Cardiac muscle cell (in vitro differentiated cells and primary cell): ENCODE data around the gene TMCO5A. TPM values are rescaled to one million over a fixed set of nuclear protein-coding genes. Genes with fewer than 3 reads are reported as not detected.

Experiments
- DNase-seq, 2 donors: peaks; one replicate each; pipeline versions ENCODE4 v3.0.0 to v3.0.0-alpha.2; 2010 to 2017; ENCODE audit warnings: low read depth in 1 of 2, low spot score in 1 of 2
- H3K27ac ChIP-seq: fragments of 200-600 bp; sonication (generic); 2 replicates; pipeline ENCODE4 v1.5.1; 2016
- H3K27me3 ChIP-seq: fragments of 200-600 bp; sonication (generic); 2 replicates; pipeline ENCODE4 v1.6.0; 2016; ENCODE audit warnings: control low read depth
- H3K36me3 ChIP-seq: fragments of 200-600 bp; sonication (generic); 2 replicates; pipeline ENCODE4 v1.5.1; 2016; ENCODE audit warnings: control low read depth
- H3K4me1 ChIP-seq: fragments of 200-600 bp; sonication (generic); 2 replicates; pipeline ENCODE4 v1.8.1; 2017; ENCODE audit warnings: low read depth, mild to moderate bottlenecking, mixed run types
- H3K4me3 ChIP-seq: fragments of 200-600 bp; sonication (generic); 2 replicates; pipeline ENCODE4 v1.5.1; 2016; ENCODE audit warnings: mild to moderate bottlenecking
- H3K9me3 ChIP-seq: fragments of 200-600 bp; sonication (generic); 2 replicates; pipeline ENCODE4 v1.5.1; 2017; ENCODE audit warnings: low read depth, mild to moderate bottlenecking, control low read depth
- polyA plus RNA-seq: library from polyadenylated mRNA; unstranded; fragments of >200 nt; fragmentation: Nextera tagmentation; extraction: Ambion mirVana; gene quantifications from 2 replicates; pipeline ENCODE4 v1.2.1, GENCODE V29; 2016
- total RNA-seq: library from RNA; depleted of rRNA; stranded (reverse); fragments of >200 nt; gene quantifications from 2 replicates; pipeline ENCODE4 v1.2.3, GENCODE V29; 2016
- TF ChIP-seq, protein P1 (sequence below): IDR thresholded peaks from 2 replicates; pipeline ENCODE4 v1.5.1; 2012; ENCODE audit warnings: low read depth, mild to moderate bottlenecking, low read length

The TMCO5A gene
- total and polyA plus RNA-seq, 2 experiments from 2014 or later = not detected

DNA sequence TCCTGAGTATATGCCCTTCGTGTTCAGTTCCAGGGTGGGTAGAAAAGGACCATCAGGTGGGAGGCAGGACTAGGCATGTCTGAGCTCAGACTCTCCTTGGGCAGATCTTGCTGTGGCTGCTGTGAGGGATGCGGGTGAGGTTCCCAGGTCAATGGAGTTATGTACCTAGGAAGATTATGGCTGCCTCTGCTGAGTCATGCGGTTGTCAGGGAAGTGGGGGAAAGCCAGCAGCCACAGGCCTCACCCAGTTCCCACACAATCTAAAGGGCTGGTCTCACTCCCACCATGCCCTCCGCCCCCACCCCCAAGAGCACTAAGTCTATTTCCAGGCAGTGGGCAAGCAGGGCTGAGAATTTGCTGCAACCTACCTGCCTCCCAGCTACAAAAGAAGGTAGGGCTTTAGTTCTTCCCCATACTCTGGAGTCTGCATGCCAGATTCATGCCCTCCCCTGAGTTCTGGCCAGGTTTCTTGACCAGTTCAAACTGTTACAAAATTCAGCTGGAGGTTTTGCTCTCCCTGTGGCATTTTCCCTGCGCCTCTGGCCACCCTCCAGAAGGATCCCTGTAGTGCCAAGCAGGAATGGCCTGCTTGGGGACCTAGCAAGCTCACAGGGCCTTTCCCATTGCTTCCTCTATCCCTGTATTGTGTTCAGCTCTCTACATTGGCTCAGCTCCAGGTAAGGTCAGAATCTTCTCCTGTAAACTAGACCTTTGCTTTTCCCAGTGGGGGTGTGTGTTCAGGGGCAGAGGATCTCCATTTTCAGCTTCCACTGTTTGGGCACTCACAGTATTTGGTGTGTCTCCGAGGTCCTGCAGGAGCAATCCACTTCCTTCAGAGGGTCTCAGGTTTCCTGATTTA, 12.7 kb upstream of the TMCO5A start:
- H3K4me1 ChIP-seq = no peaks in the 10 kb centered on the region
- H3K4me3 ChIP-seq = no peak overlapping the region
- DNase-seq = no peak
- no peaks in the 10 kb centered on the region for H3K9me3 ChIP-seq
- no peak overlapping the region for H3K27ac ChIP-seq
- H3K36me3 ChIP-seq = no peaks in the 10 kb centered on the region
- H3K27me3 ChIP-seq = no peaks in the 10 kb centered on the region
- TF ChIP-seq, protein P1, sequence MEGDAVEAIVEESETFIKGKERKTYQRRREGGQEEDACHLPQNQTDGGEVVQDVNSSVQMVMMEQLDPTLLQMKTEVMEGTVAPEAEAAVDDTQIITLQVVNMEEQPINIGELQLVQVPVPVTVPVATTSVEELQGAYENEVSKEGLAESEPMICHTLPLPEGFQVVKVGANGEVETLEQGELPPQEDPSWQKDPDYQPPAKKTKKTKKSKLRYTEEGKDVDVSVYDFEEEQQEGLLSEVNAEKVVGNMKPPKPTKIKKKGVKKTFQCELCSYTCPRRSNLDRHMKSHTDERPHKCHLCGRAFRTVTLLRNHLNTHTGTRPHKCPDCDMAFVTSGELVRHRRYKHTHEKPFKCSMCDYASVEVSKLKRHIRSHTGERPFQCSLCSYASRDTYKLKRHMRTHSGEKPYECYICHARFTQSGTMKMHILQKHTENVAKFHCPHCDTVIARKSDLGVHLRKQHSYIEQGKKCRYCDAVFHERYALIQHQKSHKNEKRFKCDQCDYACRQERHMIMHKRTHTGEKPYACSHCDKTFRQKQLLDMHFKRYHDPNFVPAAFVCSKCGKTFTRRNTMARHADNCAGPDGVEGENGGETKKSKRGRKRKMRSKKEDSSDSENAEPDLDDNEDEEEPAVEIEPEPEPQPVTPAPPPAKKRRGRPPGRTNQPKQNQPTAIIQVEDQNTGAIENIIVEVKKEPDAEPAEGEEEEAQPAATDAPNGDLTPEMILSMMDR = no peak

DNA sequence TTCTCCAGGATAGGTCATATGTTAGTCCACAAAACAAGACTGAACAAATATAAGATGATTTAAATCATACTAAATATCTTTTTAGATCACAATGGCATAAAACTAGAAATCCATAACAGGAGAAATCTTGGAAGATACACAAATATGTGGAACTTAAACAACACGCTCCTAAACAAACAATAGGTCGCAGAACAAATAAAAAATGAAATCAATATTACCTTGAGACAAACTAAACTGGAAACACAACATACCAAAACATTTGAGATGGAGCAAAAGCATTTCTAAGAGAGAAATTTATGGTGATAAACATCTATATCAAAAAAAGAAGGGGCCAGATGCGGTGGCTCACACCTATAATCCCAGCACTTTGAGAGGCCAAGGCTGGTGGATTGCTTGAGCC, 8.3 kb upstream of the TMCO5A start:
- Histone ChIP-seq H3K36me3 (no peaks in the 10 kb centered on the region), H3K27me3 (no peaks in the 10 kb centered on the region), H3K9me3 (no peaks in the 10 kb centered on the region), H3K4me3 (no peak overlapping the region), H3K27ac (no peak overlapping the region), H3K4me1 (no peaks in the 10 kb centered on the region)
- no peak for DNase-seq
- TF ChIP-seq, protein P1 = no peak

DNA sequence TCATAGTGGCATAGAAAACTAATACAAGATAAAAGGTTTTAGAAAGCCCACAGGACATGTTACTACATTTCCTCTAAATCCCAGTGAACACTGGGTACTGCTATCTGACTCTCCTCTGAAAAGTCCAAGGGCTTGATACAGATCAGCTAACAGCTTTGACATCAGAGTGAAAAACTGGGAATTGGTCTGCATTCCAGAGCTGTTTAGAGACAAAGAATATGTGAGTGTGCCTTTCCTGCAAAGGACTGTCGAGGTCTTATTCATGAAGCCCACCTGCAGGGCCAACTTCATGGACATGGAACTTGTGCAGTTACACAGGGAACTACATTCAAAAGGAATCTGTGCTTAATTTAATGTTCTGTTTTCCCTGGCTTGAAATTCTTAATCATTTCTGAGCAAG, 5.2 kb upstream of the TMCO5A start:
- Histone ChIP-seq H3K36me3 (no peaks in the 10 kb centered on the region), H3K27me3 (no peaks in the 10 kb centered on the region), H3K9me3 (no peaks in the 10 kb centered on the region), H3K4me3 (no peak overlapping the region), H3K4me1 (no peaks in the 10 kb centered on the region), H3K27ac (no peak overlapping the region)
- TF ChIP-seq, protein P1 = no peak
- no peak for DNase-seq

DNA sequence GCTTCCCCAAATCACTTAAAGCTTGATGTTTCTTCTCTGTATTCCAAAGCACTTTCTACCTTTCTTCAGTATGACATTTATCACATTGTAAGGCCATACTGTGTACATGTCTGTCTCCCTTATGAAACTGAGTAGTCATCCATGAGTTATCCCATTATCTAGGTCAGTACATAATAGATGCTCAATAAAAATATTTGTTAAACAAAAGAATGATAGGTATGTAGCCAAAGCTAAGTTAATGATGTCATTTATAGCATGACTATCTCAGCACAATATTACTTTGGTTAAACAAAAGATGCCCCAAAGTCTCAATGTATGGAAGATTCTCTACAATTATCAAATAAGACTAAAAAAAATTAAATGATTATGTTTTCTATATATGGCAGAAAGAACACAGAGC, 3.1 kb upstream of the TMCO5A start:
- DNase-seq = no peak
- no peaks in the 10 kb centered on the region for H3K36me3 ChIP-seq
- TF ChIP-seq, protein P1 = no peak
- H3K27me3 ChIP-seq = no peaks in the 10 kb centered on the region
- H3K27ac ChIP-seq = no peak overlapping the region
- no peaks in the 10 kb centered on the region for H3K9me3 ChIP-seq
- no peaks in the 10 kb centered on the region for H3K4me1 ChIP-seq
- no peak overlapping the region for H3K4me3 ChIP-seq

DNA sequence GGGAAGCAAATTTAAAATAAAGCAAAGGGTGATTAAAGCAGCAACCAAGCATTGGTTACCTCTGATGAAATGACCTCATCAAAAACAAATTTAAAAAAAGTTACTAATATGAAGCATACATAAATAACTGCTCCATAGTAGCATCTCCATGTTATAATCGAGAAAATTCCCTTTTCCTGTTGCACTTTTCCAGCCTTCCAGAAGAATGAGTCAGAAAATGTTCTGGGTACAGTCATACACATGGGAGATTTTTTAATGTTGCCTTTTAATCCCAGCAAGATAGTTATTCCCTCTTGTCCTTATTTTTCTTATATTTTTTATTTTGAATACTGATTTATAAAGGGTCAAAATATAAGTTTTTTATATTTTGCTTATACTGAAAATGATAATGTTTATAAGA, 2.6 kb upstream of the TMCO5A start:
- TF ChIP-seq, protein P1 = no peak
- Histone ChIP-seq H3K27me3 (no peaks in the 10 kb centered on the region), H3K9me3 (no peaks in the 10 kb centered on the region), H3K27ac (no peak overlapping the region), H3K4me3 (no peak overlapping the region), H3K36me3 (no peaks in the 10 kb centered on the region), H3K4me1 (no peaks in the 10 kb centered on the region)
- peak in 1 of 2 donors; percentile 45 for DNase-seq
